SK-N-SH treated with all-trans-retinoic acid at 6 μM for 48 hours (cell line): ENCODE results near the gene HOXA4.

ENCODE experiments used
- ATAC-seq: fragments of 200-7000 bp; cut with Tn5 transposase; 3 replicates; pipeline ENCODE4 v1.9.1; 2020; ENCODE audit warnings: mild to moderate bottlenecking, moderate library complexity
- ARNTL ChIP-seq: fragments of 450-650 bp; formaldehyde crosslinking; IDR thresholded peaks from 2 replicates; pipeline ENCODE4 v1.5.0; 2020; ENCODE audit warnings: low read depth, mild to moderate bottlenecking, moderate library complexity, borderline replicate concordance
- BACH2 ChIP-seq: fragments of 250-450 bp; sonication (Bioruptor Pico); IDR thresholded peaks from 2 replicates; pipeline ENCODE4 v1.9.0; 2021; ENCODE audit warnings: mild to moderate bottlenecking, borderline replicate concordance
- CREB5 ChIP-seq: fragments of 250-450 bp; sonication (Bioruptor Pico); IDR thresholded peaks from 2 replicates; pipeline ENCODE4 v1.5.1; 2020; ENCODE audit warnings: low read depth, mild to moderate bottlenecking, moderate library complexity
- CSRNP3 ChIP-seq: fragments of 250-450 bp; sonication (Bioruptor Pico); IDR thresholded peaks from 2 replicates; pipeline ENCODE4 v1.5.1; 2021; ENCODE audit warnings: mild to moderate bottlenecking, moderate library complexity
- ESRRG ChIP-seq: fragments of 250-450 bp; sonication (Bioruptor Pico); IDR thresholded peaks from 2 replicates; pipeline ENCODE4 v1.6.1; 2021; ENCODE audit warnings: mild to moderate bottlenecking
- GLIS3 ChIP-seq: fragments of 250-450 bp; sonication (Bioruptor Pico); IDR thresholded peaks from 2 replicates; pipeline ENCODE4 v1.5.0; 2020; ENCODE audit warnings: mild to moderate bottlenecking, moderate library complexity
- ISL1 ChIP-seq: fragments of 250-450 bp; sonication (Bioruptor Pico); IDR thresholded peaks from 2 replicates; pipeline ENCODE4 v2.1.2; 2022; ENCODE audit warnings: mild to moderate bottlenecking, moderate library complexity
- OSR1 ChIP-seq: fragments of 250-450 bp; sonication (Bioruptor Pico); IDR thresholded peaks from 2 replicates; pipeline ENCODE4 v1.8.0; 2022; ENCODE audit warnings: moderate library complexity, mild to moderate bottlenecking, inconsistent platforms
- PATZ1 ChIP-seq: fragments of 250-450 bp; sonication (Bioruptor Pico); IDR thresholded peaks from 2 replicates; pipeline ENCODE4 v1.8.0; 2020; ENCODE audit warnings: mild to moderate bottlenecking, moderate library complexity, borderline replicate concordance
- POU6F1 ChIP-seq: fragments of 250-450 bp; sonication (Bioruptor Pico); IDR thresholded peaks from 2 replicates; pipeline ENCODE4 v1.8.0; 2021; ENCODE audit warnings: low read depth, mild to moderate bottlenecking, moderate library complexity, borderline replicate concordance
- PPARA ChIP-seq: fragments of 250-450 bp; sonication (Bioruptor Pico); IDR thresholded peaks from 2 replicates; pipeline ENCODE4 v1.5.0; 2020; ENCODE audit warnings: mild to moderate bottlenecking, borderline replicate concordance
- RARB ChIP-seq: fragments of 250-450 bp; sonication (Bioruptor Pico); IDR thresholded peaks from 2 replicates; pipeline ENCODE4 v1.8.0; 2021; ENCODE audit warnings: mild to moderate bottlenecking, moderate library complexity
- SNAI2 ChIP-seq: fragments of 250-450 bp; sonication (Bioruptor Pico); IDR thresholded peaks from 2 replicates; pipeline ENCODE4 v1.5.0; 2020; ENCODE audit warnings: mild to moderate bottlenecking, moderate library complexity
- TOX ChIP-seq: fragments of 250-450 bp; sonication (Bioruptor Pico); IDR thresholded peaks from 2 replicates; pipeline ENCODE4 v1.8.0; 2021; ENCODE audit warnings: mild to moderate bottlenecking, moderate library complexity, borderline replicate concordance
- TSHZ2 ChIP-seq: fragments of 250-450 bp; sonication (Bioruptor Pico); IDR thresholded peaks from 2 replicates; pipeline ENCODE4 v1.5.0; 2020; ENCODE audit warnings: mild to moderate bottlenecking, moderate library complexity
- ZC3H10 ChIP-seq: fragments of 250-450 bp; sonication (Bioruptor Pico); IDR thresholded peaks from 2 replicates; pipeline ENCODE4 v1.5.1; 2021; ENCODE audit warnings: mild to moderate bottlenecking, moderate library complexity
- ZFP3 ChIP-seq: fragments of 250-450 bp; sonication (Bioruptor Pico); IDR thresholded peaks from 2 replicates; pipeline ENCODE4 v1.5.0; 2020; ENCODE audit warnings: mild to moderate bottlenecking, moderate library complexity
- ZFP30 ChIP-seq: fragments of 450-650 bp; formaldehyde crosslinking; IDR thresholded peaks from 2 replicates; pipeline ENCODE4 v1.5.0; 2022; ENCODE audit warnings: mild to moderate bottlenecking, moderate library complexity
- ZNF565 ChIP-seq: fragments of 450-650 bp; formaldehyde crosslinking; conservative IDR thresholded peaks from 2 replicates; pipeline ENCODE4 v1.5.0; 2020; ENCODE audit warnings: low read depth, mild to moderate bottlenecking, moderate library complexity
- ZNF70 ChIP-seq: fragments of 450-650 bp; formaldehyde crosslinking; IDR thresholded peaks from 2 replicates; pipeline ENCODE4 v1.5.0; 2020; ENCODE audit warnings: mild to moderate bottlenecking, moderate library complexity
- ZNF8 ChIP-seq: fragments of 450-650 bp; formaldehyde crosslinking; IDR thresholded peaks from 2 replicates; pipeline ENCODE4 v1.5.0; 2020; ENCODE audit warnings: mild to moderate bottlenecking, moderate library complexity

Gene HOXA4

GRCh38 chr7:27141923-27142579, 11.5 kb upstream of the HOXA4 start:
- TF ChIP-seq ZNF8 (no peak), ARNTL (CRISPR knock-in tag) (no peak), POU6F1 (no peak), ZC3H10 (CRISPR knock-in tag) (no peak), CREB5 (CRISPR knock-in tag) (no peak), TOX (CRISPR knock-in tag) (no peak), ZFP30 (no peak), CSRNP3 (CRISPR knock-in tag) (no peak), ESRRG (CRISPR knock-in tag) (no peak), ZNF70 (CRISPR knock-in tag) (no peak), PPARA (CRISPR knock-in tag) (no peak), SNAI2 (CRISPR knock-in tag) (no peak), ZNF565 (CRISPR knock-in tag) (no peak), ZFP3 (CRISPR knock-in tag) (no peak), ISL1 (no peak), BACH2 (CRISPR knock-in tag) (no peak), PATZ1 (CRISPR knock-in tag) (no peak), OSR1 (no peak), GLIS3 (CRISPR knock-in tag) (no peak), TSHZ2 (CRISPR knock-in tag) (no peak)
- no peak for ATAC-seq

- no peak for TF ChIP-seq ZNF70 (CRISPR knock-in tag)
- no peak for ATAC-seq
Observed at GRCh38 chr7:27141137-27141922, 10.8 kb upstream of the HOXA4 start.

GRCh38 chr7:27140126-27140857, 9.7 kb upstream of the HOXA4 start:
- ATAC-seq = no peak
- TF ChIP-seq CREB5 (CRISPR knock-in tag) (no peak), ARNTL (CRISPR knock-in tag) (no peak), ZNF8 (no peak), ZC3H10 (CRISPR knock-in tag) (no peak), RARB (CRISPR knock-in tag) (no peak), SNAI2 (CRISPR knock-in tag) (no peak), PATZ1 (CRISPR knock-in tag) (no peak), PPARA (CRISPR knock-in tag) (no peak), POU6F1 (no peak), ZFP30 (no peak)
